ENCODE data around the gene FGD3. TPM values are rescaled to one million over a fixed set of nuclear protein-coding genes. Genes with fewer than 3 reads are reported as not detected.

FGD3 gene
- total and polyA plus RNA-seq, 2 of the 8 experiments (the other 6 are each of a cell fraction or from before 2014, with no cell fraction given), result 1.4 to 1.9 TPM

DNA sequence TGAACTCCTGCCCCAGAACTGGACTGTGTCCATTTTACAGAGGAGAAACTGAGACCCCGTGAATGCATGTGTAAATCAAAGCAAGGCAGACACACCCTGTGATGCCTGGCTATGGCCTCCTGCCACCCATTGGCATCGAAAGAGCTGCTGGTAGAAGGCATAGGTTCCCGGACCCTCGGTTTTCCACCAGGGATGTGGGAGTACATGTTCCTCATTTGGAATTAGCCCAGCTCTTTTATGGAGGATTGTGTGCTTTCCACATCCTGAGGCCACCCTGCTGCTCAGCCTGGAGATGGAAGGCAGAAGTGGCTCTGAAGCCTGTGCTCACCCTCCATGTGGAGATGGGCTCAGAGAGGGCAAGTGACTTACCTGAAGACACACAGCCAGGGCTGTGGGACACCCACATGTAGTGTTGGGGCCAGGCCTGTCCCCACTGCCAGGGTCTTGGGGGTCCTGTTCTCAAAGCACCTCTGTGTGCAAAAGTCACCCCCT lies 114.0 kb downstream of the FGD3 start:
- Histone ChIP-seq H4K20me1 (replicated peaks in 1 of 2; ENCODE audit: control insufficient read depth in 1 of 2, insufficient read depth in 2 of 2, low read length in 2 of 2) (no peaks in the 10 kb centered on the region), H3K14ac (ENCODE audit: insufficient read length) (no peak overlapping the region), H3K4ac (replicated peaks; ENCODE audit: insufficient read length, low read depth, low read length) (no peak overlapping the region), H4K91ac (replicated peaks; ENCODE audit: insufficient read length, low read length) (no peak overlapping the region), H4K8ac (ENCODE audit: extremely low read depth, insufficient read depth, low read length) (no peak overlapping the region), H3K36me3 (ENCODE audit: control insufficient read depth in 2 of 4, insufficient read depth in 4 of 4, low read length in 3 of 4) (no peaks in the 10 kb centered on the region), H3K79me2 (ENCODE audit: control insufficient read depth in 1 of 2, insufficient read depth in 2 of 2, low read length in 2 of 2) (no peaks in the 10 kb centered on the region), H3K4me2 (ENCODE audit: insufficient read depth in 1 of 2, low read depth in 2 of 2, low read length in 2 of 2) (no peak overlapping the region), H3K27me3 (replicated peaks in 1 of 4; ENCODE audit: control insufficient read depth in 3 of 4, extremely low read depth in 1 of 4, insufficient read depth in 3 of 4, low read length in 3 of 4) (peaks cover 0 to 16% (median 7%) of the 10 kb centered on the region in 4 experiments; a peak in 5 of 7 replicates), H2BK5ac (ENCODE audit: low read depth, low read length) (no peak overlapping the region), H2BK15ac (ENCODE audit: low read length) (0 out of 2 replicates have a peak overlapping the region, but pooled peaks have one; percentile 72), H3K9ac (replicated peaks in 1 of 4; ENCODE audit: extremely low read depth in 1 of 4, low read depth in 3 of 4, low read length in 3 of 4) (no peak overlapping the region), H3K4me3 (ENCODE audit: extremely low read depth in 1 of 4, insufficient read depth in 2 of 4, low read depth in 3 of 4, low read length in 4 of 4) (no peak overlapping the region), H3K4me1 (replicated peaks in 1 of 4; ENCODE audit: control insufficient read depth in 3 of 4, insufficient read depth in 4 of 4, low read length in 3 of 4) (peaks cover 0 to 31% (median 20%) of the 10 kb centered on the region in 4 experiments; a peak in 6 of 7 replicates), H3K18ac (ENCODE audit: extremely low read depth, low read length) (no peak overlapping the region), H4K5ac (ENCODE audit: insufficient read length, low read depth, low read length) (no peak overlapping the region), H3K79me1 (ENCODE audit: low read depth, low read length) (peaks cover 2% of the 10 kb centered on the region; the same call in 1 of the 2 replicates), H2BK120ac (replicated peaks; ENCODE audit: low read depth, low read length) (no peak overlapping the region), H2BK20ac (ENCODE audit: low read length) (no peak overlapping the region), H3K23me2 (ENCODE audit: low read depth, low read length) (peaks cover 3% of the 10 kb centered on the region; the same call in 1 of the 2 replicates), H2AK5ac (ENCODE audit: low read depth, low read length) (peak overlapping the region; percentile 92; the same call in 1 of the 2 replicates), H3K9me3 (ENCODE audit: insufficient read depth in 2 of 2, low read depth in 1 of 2, low read length in 1 of 2) (no peaks in the 10 kb centered on the region), H2AFZ (ENCODE audit: low read length) (no peak overlapping the region), H3K23ac (ENCODE audit: insufficient read length) (no peak overlapping the region), H3K27ac (ENCODE audit: low read depth, low read length) (no peak overlapping the region), H2BK12ac (ENCODE audit: low read depth, low read length) (0 out of 2 replicates have a peak overlapping the region, but pooled peaks have one; percentile 27), H3K56ac (replicated peaks; ENCODE audit: insufficient read length, low read depth, low read length) (no peak overlapping the region)
- ChIA-PET CTCF (ENCODE audit: partially characterized antibody) (interaction anchor here (0.8 to 2.1 kb wide), 4 partner anchors 36 to 107 kb away, joined by 3 to 9 read pairs (median 5); no protein-coding TSS in a partner anchor), POLR2A (ENCODE audit: partially characterized antibody) (interaction anchor here (1.2 kb wide), 1 partner anchor 36 kb away, joined by 3 read pairs; no protein-coding TSS in a partner anchor)
- TF ChIP-seq KDM1A (IDR thresholded peaks at IDR 0.05; ENCODE audit: borderline replicate concordance, low read length) (peak; percentile 60; the same call in 1 of the 2 replicates), SAP30 (IDR thresholded peaks at IDR 0.05; ENCODE audit: insufficient read depth, insufficient replicate concordance, low read length) (no peak), EZH2 (IDR thresholded peaks at IDR 0.05; ENCODE audit: low read depth, low read length, severe bottlenecking) (no peak)
- FAIRE-seq, result no peak
- WGBS, 2 experiments (ENCODE audit: extremely low coverage in 1 of 2, insufficient coverage in 1 of 2, insufficient read length in 1 of 2, insufficient replicate concordance in 2 of 2, low coverage in 1 of 2, low lambda C conversion rate in 2 of 2, missing lambda C conversion rate in 1 of 2), result 86% methylated on average over 4 of the region's 4 CpGs; no CpG with 5 or more reads in 1 of the 2 experiments
- no peak for DNase-seq (ENCODE audit: low read depth in 1 of 2, low spot score in 2 of 2)

All from H1 (cell line).